ENCODE measurements around the gene NEGR1. TPM values are rescaled to one million over a fixed set of nuclear protein-coding genes. Genes with fewer than 3 reads are reported as not detected.

NEGR1 gene
- total RNA-seq, 1 experiment from 2014 or later = 3.0 TPM

GRCh38 chr1:72230746-72231145, 51.6 kb downstream of the NEGR1 start:
- DNase-seq (ENCODE audit: low spot score) = no peak

- no peak for DNase-seq (ENCODE audit: low spot score)
These were observed 52.4 kb downstream of the NEGR1 start for GRCh38 chr1:72229893-72230292.

DNA sequence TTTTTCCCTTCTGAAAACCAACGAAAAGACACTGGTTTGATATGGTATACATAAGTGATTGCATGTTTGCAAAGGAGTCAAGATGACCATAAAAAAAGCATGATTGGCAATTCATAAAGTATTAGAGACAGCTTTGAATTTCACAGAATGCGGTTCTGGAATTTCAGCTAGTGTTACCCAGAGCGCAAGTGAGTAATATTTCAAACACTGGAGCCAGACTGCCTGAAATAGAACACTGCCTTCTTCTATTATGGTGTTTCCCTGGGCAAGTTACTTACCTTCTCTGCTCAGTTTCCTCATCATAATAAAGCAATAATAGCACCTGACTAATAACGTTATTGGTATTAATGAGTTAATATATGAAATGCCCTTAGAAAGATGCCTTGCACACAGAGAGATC, 54.7 kb downstream of the NEGR1 start:
- no peak for DNase-seq (ENCODE audit: low spot score)

DNA sequence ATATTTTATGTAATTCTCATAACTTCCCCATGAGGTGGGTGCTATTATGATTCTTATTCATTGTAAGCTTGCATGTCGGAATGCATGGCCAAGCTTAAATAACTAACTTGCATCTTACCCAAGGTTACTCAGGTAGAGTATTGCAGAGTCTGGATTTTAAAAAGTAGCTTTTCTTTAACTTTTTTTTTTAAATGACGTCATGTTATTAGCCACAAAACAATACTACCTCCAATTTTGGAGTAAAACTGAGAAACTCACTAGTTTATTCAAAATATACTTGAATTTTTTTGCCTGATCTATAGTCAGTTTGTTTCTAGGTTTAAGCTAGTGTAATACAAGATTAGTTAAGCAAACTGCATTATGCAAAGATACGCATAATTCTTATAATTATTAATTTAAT, 57.8 kb downstream of the NEGR1 start:
- no peak for DNase-seq (ENCODE audit: low spot score)

DNA sequence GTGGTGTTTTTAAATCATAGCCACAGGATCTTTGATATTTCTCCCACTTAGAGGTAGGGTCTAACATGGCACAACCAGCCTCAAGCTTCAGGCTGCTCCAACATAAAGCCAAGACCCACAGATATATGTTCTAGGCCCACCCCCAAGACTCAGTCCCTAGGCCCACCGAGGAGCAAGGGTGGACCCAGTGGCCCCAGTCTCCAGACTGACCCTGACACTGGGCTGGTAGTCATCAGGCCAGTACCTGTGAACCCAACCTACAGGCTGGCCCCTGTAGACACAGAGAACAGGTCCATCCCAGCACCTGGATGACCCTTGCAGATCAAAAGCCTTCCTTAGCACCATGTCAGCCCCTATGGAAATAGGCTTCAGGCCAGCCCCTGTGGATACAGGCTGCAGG, 60.5 kb downstream of the NEGR1 start:
- no peak for DNase-seq (ENCODE audit: low spot score)

- no peak for DNase-seq (ENCODE audit: low spot score)
These were observed 64.1 kb downstream of the NEGR1 start for GRCh38 chr1:72218141-72218739.

- no peak for DNase-seq (ENCODE audit: low spot score)
These were observed 75.3 kb downstream of the NEGR1 start for GRCh38 chr1:72207059-72207458.

DNA sequence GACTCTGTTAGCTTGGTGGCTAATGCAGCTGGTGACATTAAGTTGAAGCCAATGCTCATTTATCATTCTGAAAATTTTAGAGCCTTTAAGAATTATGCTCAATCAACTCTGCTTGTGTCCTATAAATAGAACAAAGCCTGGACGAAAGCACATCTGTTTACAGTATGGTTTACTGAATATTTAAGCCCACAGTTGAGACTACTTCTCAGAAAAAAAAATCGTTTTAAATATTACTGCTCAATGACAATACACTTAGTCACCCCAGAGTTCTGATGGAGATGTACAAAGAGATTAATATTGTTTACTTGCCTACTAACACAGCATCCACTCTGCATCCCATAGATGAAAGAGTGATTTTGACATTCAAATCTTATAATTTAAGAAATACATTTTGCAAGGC, 79.6 kb downstream of the NEGR1 start:
- DNase-seq (ENCODE audit: low spot score) = no peak

GRCh38 chr1:72197786-72198185, 84.6 kb downstream of the NEGR1 start:
- DNase-seq (ENCODE audit: low spot score) = no peak

GRCh38 chr1:72186733-72187307, 95.5 kb downstream of the NEGR1 start:
- peak; percentile 21 for DNase-seq (ENCODE audit: low spot score)

- no peak for DNase-seq (ENCODE audit: low spot score)
These were observed 98.1 kb downstream of the NEGR1 start for GRCh38 chr1:72184099-72184701.

- no peak for DNase-seq (ENCODE audit: low spot score)
These were observed 99.5 kb downstream of the NEGR1 start for GRCh38 chr1:72182859-72183258.

DNA sequence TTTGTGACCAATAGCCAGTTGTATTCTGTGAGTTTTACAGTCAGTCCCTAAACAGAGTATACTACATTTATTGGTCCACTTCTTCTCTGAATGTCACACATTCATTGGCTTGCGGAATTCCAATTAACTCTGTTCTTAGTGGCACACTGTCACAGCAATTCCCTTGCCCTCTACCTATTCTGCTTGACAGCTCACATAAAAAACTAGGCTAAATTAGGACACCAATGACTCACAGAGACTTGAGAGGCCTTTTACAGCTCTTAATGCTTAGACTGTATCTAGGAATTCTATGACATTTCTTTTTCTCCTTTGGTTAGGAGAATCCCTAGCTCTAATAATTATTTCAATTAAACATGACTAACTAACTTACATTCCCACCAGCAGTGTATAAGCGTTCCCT, 104.1 kb downstream of the NEGR1 start:
- no peak for DNase-seq (ENCODE audit: low spot score)

- DNase-seq (ENCODE audit: low spot score) = no peak
These were observed 104.6 kb downstream of the NEGR1 start for GRCh38 chr1:72177711-72178110.

DNA sequence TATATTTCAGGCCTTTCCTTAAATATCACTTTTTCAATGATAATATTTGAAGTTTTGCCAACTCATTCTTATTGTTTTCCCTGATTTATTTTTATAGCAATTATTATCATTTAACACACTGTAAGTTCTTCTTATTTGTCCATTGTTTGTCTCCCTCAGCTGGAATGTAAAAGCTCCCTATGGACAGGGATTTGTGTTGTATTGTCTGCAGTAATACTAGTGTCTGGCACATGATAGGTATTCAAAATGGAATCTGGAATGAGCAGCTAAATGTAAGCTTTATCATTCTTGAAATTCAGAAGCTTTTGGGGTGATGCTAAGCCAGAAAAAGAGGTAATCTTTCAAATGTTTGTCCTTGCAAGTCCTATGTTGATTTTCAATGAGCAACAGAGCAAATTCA, 112.1 kb downstream of the NEGR1 start:
- no peak for DNase-seq (ENCODE audit: low spot score)

GRCh38 chr1:72166426-72166825, 115.9 kb downstream of the NEGR1 start:
- DNase-seq (ENCODE audit: low spot score) = no peak

GRCh38 chr1:72150508-72150907, 131.8 kb downstream of the NEGR1 start:
- DNase-seq (ENCODE audit: low spot score) = no peak

- DNase-seq (ENCODE audit: low spot score) = no peak
These were observed 140.5 kb downstream of the NEGR1 start for GRCh38 chr1:72141875-72142274.

GRCh38 chr1:72140222-72140621, 142.1 kb downstream of the NEGR1 start:
- DNase-seq (ENCODE audit: low spot score) = peak; percentile 8

- DNase-seq (ENCODE audit: low spot score) = no peak
These were observed 144.7 kb downstream of the NEGR1 start for GRCh38 chr1:72137656-72138055.

- DNase-seq (ENCODE audit: low spot score) = no peak
These were observed 152.5 kb downstream of the NEGR1 start for GRCh38 chr1:72129869-72130268.

DNA sequence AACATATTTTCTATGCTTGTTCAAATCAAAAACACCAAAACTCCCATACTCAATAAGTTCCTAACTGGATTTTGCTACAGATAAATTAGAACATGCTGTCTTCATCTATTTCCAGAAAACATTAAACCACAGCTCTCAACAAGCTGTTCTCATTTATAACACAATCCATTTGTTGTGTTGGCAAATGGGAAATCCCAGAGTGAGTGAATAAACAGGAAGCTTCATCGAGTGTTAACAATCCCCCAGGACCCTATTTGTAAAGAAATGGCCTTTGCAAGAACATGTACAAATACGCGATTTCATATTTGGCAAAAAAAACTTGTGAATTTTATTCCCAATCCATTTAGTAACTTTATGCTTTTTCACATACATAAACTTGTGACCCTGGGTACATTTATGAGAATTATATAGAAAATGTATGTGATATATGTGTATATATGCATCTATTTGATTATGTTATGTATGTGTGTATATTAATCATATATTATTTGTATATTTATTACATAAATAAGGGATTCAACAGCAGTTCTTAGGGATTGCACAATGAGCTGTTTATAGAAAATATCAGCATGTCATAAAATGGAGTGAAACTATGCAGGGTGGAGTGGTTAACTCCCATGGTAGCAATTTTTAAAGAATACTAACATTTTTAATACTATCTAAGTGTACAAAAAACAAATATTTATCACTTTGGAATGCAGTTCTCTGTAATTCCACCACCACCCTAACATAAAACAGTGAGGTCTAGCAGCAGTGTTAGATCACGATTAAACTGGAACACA, 160.0 kb downstream of the NEGR1 start:
- no peak for DNase-seq (ENCODE audit: low spot score)

GRCh38 chr1:72119491-72119890, 162.8 kb downstream of the NEGR1 start:
- no peak for DNase-seq (ENCODE audit: low spot score)
